K562 (cell line): ENCODE data around the gene CNTNAP4. TPM values are rescaled to one million over a fixed set of nuclear protein-coding genes. Genes with fewer than 3 reads are reported as not detected.

ENCODE experiments used
- ATAC-seq: fragments of 200-7000 bp; cut with Tn5 transposase; 3 replicates; pipeline ENCODE4 v1.9.1; 2020; ENCODE audit warnings: moderate library complexity
- BruUV-seq: library from RNA; stranded (reverse); fragments of 400-500 nt; replicated peaks from 2 replicates; lab custom pipeline; 2021; lab: Mats Ljungman, UMichigan
- CTCF ChIA-PET: fragments of 300-600 bp; formaldehyde crosslinking; extraction: SDS; loops from one replicate; lab custom pipeline; 2021; ENCODE audit warnings: low intra/inter-chr PET ratio; lab: Yijun Ruan, JAX
- POLR2A ChIA-PET: fragments of 300-600, 350-650 bp; sonication (Branson Sonifier 250); formaldehyde crosslinking; extraction: SDS; loops from one replicate; lab custom pipeline; 2021; ENCODE audit warnings: antibody characterized with exemption, inconsistent platforms; lab: Yijun Ruan, JAX
- DNase-seq, 4 experiments: peaks; one replicate each; pipeline versions ENCODE4 v3.0.0 to v3.0.0-alpha.2; 2011 to 2018; ENCODE audit warnings: low spot score in 3 of 4, mixed read lengths in 3 of 4; ENCODE audit errors: extremely low read depth in 1 of 4
- FAIRE-seq: peaks from 2 replicates; lab custom pipeline; 2011; peaks lifted over from hg19 to GRCh38; lab: Jason Lieb, UNC
- H2AFZ ChIP-seq: 2 replicates; pipeline ENCODE4 v1.6.0; 2011; ENCODE audit warnings: low read depth, low read length, control low read depth, inconsistent platforms
- H3K27ac ChIP-seq: fragments of 200-600 bp; 3 replicates; pipeline ENCODE4 v1.8.0; 2011; ENCODE audit warnings: low read depth, mild to moderate bottlenecking, control low read depth, inconsistent platforms, low read length, moderate library complexity, mixed read lengths; ENCODE audit errors: extremely low read depth
- H3K27me3 ChIP-seq, 2 experiments: fragments of 300-600 bp in 1 of 2; 2 replicates in 1 of 2; 3 replicates in 1 of 2; pipeline versions ENCODE4 v1.6.0 to v1.8.0; 2011; ENCODE audit warnings: inconsistent platforms in 2 of 2, low read length in 2 of 2, mild to moderate bottlenecking in 1 of 2, mixed read lengths in 1 of 2, moderate library complexity in 1 of 2; ENCODE audit not compliant: control insufficient read depth in 2 of 2, insufficient read depth in 2 of 2
- H3K36me3 ChIP-seq: fragments of 300-600 bp; 3 replicates; pipeline ENCODE4 v1.8.0; 2011; ENCODE audit warnings: mild to moderate bottlenecking, low read length, inconsistent platforms; ENCODE audit not compliant: control insufficient read depth, insufficient read depth
- H3K4me1 ChIP-seq, 2 experiments: fragments of 200-600 bp in 1 of 2; replicated peaks in 1 of 2; 2 replicates in 1 of 2; 3 replicates in 1 of 2; pipeline versions ENCODE4 v1.5.1 to v1.8.0; 2011; ENCODE audit warnings: inconsistent platforms in 2 of 2, low read length in 2 of 2, mild to moderate bottlenecking in 1 of 2, mixed read lengths in 1 of 2, moderate library complexity in 1 of 2; ENCODE audit not compliant: control insufficient read depth in 2 of 2, insufficient read depth in 2 of 2
- H3K4me2 ChIP-seq: 2 replicates; pipeline ENCODE4 v1.6.1; 2011; ENCODE audit warnings: low read length, control low read depth, inconsistent platforms, mixed read lengths; ENCODE audit not compliant: insufficient read depth
- H3K4me3 ChIP-seq: fragments of 200-600 bp; sonication (generic), shearing (Covaris generic); 2 replicates; pipeline ENCODE4 v1.5.1; 2016; ENCODE audit warnings: control low read depth, inconsistent platforms
- H3K79me2 ChIP-seq: fragments of 200-600 bp; 3 replicates; pipeline ENCODE4 v1.8.0; 2011; ENCODE audit warnings: low read length, inconsistent platforms; ENCODE audit not compliant: control insufficient read depth, insufficient read depth
- H3K9ac ChIP-seq, 2 experiments: 2 replicates each; pipeline versions ENCODE4 v1.6.0 to v1.6.1; 2011; ENCODE audit warnings: low read depth in 2 of 2, low read length in 2 of 2, control low read depth in 1 of 2, inconsistent platforms in 1 of 2, mild to moderate bottlenecking in 1 of 2, mixed read lengths in 1 of 2; ENCODE audit not compliant: insufficient read depth in 1 of 2
- H3K9me1 ChIP-seq: one replicate; pipeline ENCODE4 v1.6.0; 2011; ENCODE audit warnings: inconsistent platforms, mild to moderate bottlenecking, low read length, moderate library complexity; ENCODE audit not compliant: control insufficient read depth, insufficient read depth
- H3K9me3 ChIP-seq: replicated peaks from 2 replicates; pipeline ENCODE4 v1.5.1; 2011; ENCODE audit warnings: low read depth, low read length, inconsistent platforms; ENCODE audit not compliant: control insufficient read depth, insufficient read depth
- H4K20me1 ChIP-seq: replicated peaks from 2 replicates; pipeline ENCODE4 v1.6.1; 2011; ENCODE audit warnings: low read length, inconsistent platforms, mixed read lengths; ENCODE audit not compliant: control insufficient read depth, insufficient read depth
- CEBPB ChIP-seq: fragments of 450-650 bp; IDR thresholded peaks from 2 replicates; pipeline ENCODE4 v1.6.1; 2016; ENCODE audit warnings: missing genetic modification characterization, missing compliant biosample characterization
- CEBPG ChIP-seq, 3 experiments: fragments of 200-800 bp in 1 of 3; sonication (Bioruptor generic) in 1 of 3; sonication (generic) in 1 of 3; formaldehyde crosslinking in 1 of 3; IDR thresholded peaks in 2 of 3; conservative IDR thresholded peaks in 1 of 3; 2 replicates each; pipeline versions ENCODE4 v1.6.1 to v1.8.0; 2016 to 2022; ENCODE audit warnings: missing compliant biosample characterization in 2 of 3, missing genetic modification characterization in 2 of 3, mild to moderate bottlenecking in 1 of 3, missing genetic modification reagents in 1 of 3
- E2F3 ChIP-seq: fragments of 250-450 bp; sonication (Bioruptor Pico); IDR thresholded peaks from 2 replicates; pipeline ENCODE4 v1.4.0; 2020; ENCODE audit warnings: mild to moderate bottlenecking
- GATA2 ChIP-seq: sonication (generic); formaldehyde crosslinking; IDR thresholded peaks from 2 replicates; pipeline ENCODE4 v1.4.0; 2020; ENCODE audit warnings: mild to moderate bottlenecking, missing genetic modification reagents
- HNRNPK ChIP-seq: fragments of 200-400 bp; formaldehyde crosslinking; IDR thresholded peaks from one replicate; pipeline ENCODE4 v1.6.1; 2018; ENCODE audit warnings: mild to moderate bottlenecking, low read depth, low read length; ENCODE audit not compliant: poor library complexity, severe bottlenecking
- LCOR ChIP-seq: sonication (generic); formaldehyde crosslinking; IDR thresholded peaks from 2 replicates; pipeline ENCODE4 v1.8.0; 2022; ENCODE audit warnings: mild to moderate bottlenecking, missing genetic modification reagents
- OTX1 ChIP-seq: fragments of 450-650 bp; formaldehyde crosslinking; IDR thresholded peaks from 2 replicates; pipeline ENCODE4 v1.4.0; 2022; ENCODE audit warnings: mild to moderate bottlenecking
- RBM22 ChIP-seq: fragments of 200-400 bp; formaldehyde crosslinking; IDR thresholded peaks from 2 replicates; pipeline ENCODE4 v1.6.1; 2018; ENCODE audit warnings: low read length, low read depth; ENCODE audit not compliant: poor library complexity, severe bottlenecking
- SMARCA5 ChIP-seq: fragments of 450-650 bp; IDR thresholded peaks from 2 replicates; pipeline ENCODE4 v1.6.1; 2016
- WGBS: fragments of 100-300 bp; shearing (Covaris generic); methylation state at CpG from one replicate; pipeline ENCODE4 v1.1.6; 2016; ENCODE audit warnings: low coverage, mixed read lengths; ENCODE audit not compliant: insufficient coverage; ENCODE audit errors: missing lambda C conversion rate; 5-methylcytosine and 5-hydroxymethylcytosine counted together
- in situ Hi-C: fragments of 300-500 bp; cut with MboI; formaldehyde crosslinking; loops from 4 replicates; pipeline ENCODE4 v1.15.0; 2018; ENCODE audit warnings: inconsistent platforms, mixed read lengths
- intact Hi-C: fragments of 100-400 bp; cut with micrococcal nuclease; formaldehyde crosslinking; loops from 2 replicates; pipeline ENCODE4 v1.14.2; 2022
- polyA plus RNA-seq, 8 experiments: library from polyadenylated mRNA; depleted of rRNA in 4 of 8; stranded (reverse) in 5 of 8; unstranded in 3 of 8; fragments of >200 nt; fragmentation: Nextera tagmentation in 2 of 8; fragmentation: Illumina TruSeq in 1 of 8; extraction: Ambion mirVana in 2 of 8; extraction: Trizol in 1 of 8; gene quantifications; 2 replicates each; pipeline versions ENCODE4 v1.2.1 to v1.2.3, GENCODE V29; 2011 to 2014; ENCODE audit warnings: inconsistent platforms in 1 of 8, missing spikeins in 1 of 8
- total RNA-seq, 7 experiments: library from RNA; depleted of rRNA in 6 of 7; stranded (reverse); fragments of >200 nt in 6 of 7; fragmentation: Illumina TruSeq in 2 of 7; extraction: Trizol in 2 of 7; gene quantifications; 2 replicates each; pipeline versions ENCODE4 v1.2.1 to v1.2.3, GENCODE V29; 2011 to 2021; ENCODE audit warnings: low replicate concordance in 1 of 7

Gene CNTNAP4
- total and polyA plus RNA-seq, 9 of the 15 experiments (the other 6 are each of a cell fraction or from before 2014, with no cell fraction given) = not detected

DNA sequence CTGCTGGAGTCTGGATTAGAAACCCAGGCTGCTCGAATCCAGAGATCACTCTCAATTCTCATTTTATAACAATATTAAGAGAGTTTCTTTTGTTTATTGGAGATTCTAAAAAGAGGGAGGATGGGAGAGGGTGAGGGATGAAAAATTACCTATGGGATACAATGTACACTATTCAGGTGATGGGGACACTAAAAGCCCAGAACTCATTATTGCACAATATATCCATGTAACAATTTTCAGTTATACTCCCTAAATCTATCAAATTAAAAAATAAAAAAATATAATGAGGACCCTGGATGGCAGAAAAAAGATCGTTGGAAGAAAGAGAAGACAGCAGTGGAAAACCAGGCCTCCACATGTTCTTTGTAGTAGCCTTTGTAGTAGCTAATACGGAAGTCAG, 100.8 kb downstream of the CNTNAP4 start:
- TF ChIP-seq CEBPG (CRISPR knock-in tag; IDR thresholded peaks at IDR 0.05) (no peak), CEBPG (tag; conservative IDR thresholded peaks at IDR 0.05 in 1 of 2, IDR thresholded peaks at IDR 0.05 in 1 of 2) (peak in 1 of 2 experiments; percentile 80; a peak in 2 of 4 replicates), CEBPB (tag) (peak; percentile 38; the same call in 1 of the 2 replicates), RBM22 (no peak)
- Histone ChIP-seq H3K4me1 (no peaks in the 10 kb centered on the region), H3K4me2 (no peak overlapping the region), H3K9ac (no peak overlapping the region), H3K27me3 (no peaks in the 10 kb centered on the region), H3K9me1 (no peaks in the 10 kb centered on the region), H3K4me3 (no peak overlapping the region), H4K20me1 (no peaks in the 10 kb centered on the region), H3K9me3 (no peaks in the 10 kb centered on the region), H3K79me2 (no peaks in the 10 kb centered on the region), H2AFZ (no peak overlapping the region), H3K36me3 (no peaks in the 10 kb centered on the region), H3K27ac (no peak overlapping the region)
- intact Hi-C loops (no loop called here), in situ Hi-C loops (no loop called here)
- whole genome bisulfite sequencing = 0% methylated on average over 3 of the region's 3 CpGs
- CTCF ChIA-PET = no interaction called here
- FAIRE-seq (no peak), ATAC-seq (no peak), DNase-seq (no peak)
- BruUV-seq = no TSS peak
- POLR2A ChIA-PET = no interaction called here

DNA sequence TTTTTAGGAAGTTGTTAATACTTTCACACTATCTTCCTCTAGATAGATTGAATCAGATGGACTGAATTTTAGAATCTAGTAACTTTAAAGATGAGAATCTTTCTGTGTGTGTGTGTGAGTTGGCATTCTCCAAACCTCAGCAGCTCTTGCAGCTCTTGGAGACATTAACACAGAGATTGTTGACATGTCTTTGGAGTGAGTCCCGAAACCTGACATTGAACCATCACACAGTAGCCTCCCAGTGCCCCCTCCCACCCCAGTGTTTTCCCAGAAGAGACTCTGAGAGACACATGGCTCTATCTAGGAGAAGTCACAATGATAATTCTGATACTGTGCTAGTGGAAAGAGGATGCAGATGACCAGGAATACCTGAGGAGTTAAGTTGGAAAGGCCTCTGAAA, 103.9 kb downstream of the CNTNAP4 start:
- H3K9ac ChIP-seq = no peak overlapping the region
- no peaks in the 10 kb centered on the region for H3K36me3 ChIP-seq
- ChIA-PET POLR2A (no interaction called here), CTCF (no interaction called here)
- H3K27ac ChIP-seq = no peak overlapping the region
- in situ Hi-C loops = no loop called here
- TF ChIP-seq LCOR = no peak
- no peak for TF ChIP-seq SMARCA5
- no peak for TF ChIP-seq GATA2 (CRISPR knock-in tag)
- no peak for TF ChIP-seq OTX1 (CRISPR knock-in tag)
- no peak for TF ChIP-seq HNRNPK
- no peak for TF ChIP-seq E2F3 (CRISPR knock-in tag)
- H2AFZ ChIP-seq = no peak overlapping the region
- intact Hi-C loops = no loop called here
- H3K9me1 ChIP-seq = no peaks in the 10 kb centered on the region
- ATAC-seq (no peak), DNase-seq (no peak), FAIRE-seq (no peak)
- H3K79me2 ChIP-seq = no peaks in the 10 kb centered on the region
- no TSS peak for BruUV-seq
- no peak overlapping the region for H3K4me2 ChIP-seq
- no peaks in the 10 kb centered on the region for H3K27me3 ChIP-seq
- no peaks in the 10 kb centered on the region for H3K4me1 ChIP-seq
- no peak overlapping the region for H3K4me3 ChIP-seq
- WGBS = 0% methylated on average over 1 of the region's 1 CpG
- no peaks in the 10 kb centered on the region for H3K9me3 ChIP-seq
- H4K20me1 ChIP-seq = no peaks in the 10 kb centered on the region
